Tracheal epithelial cell (primary cell): ENCODE measurements around the gene EXOC3L2. TPM values are rescaled to one million over a fixed set of nuclear protein-coding genes. Genes with fewer than 3 reads are reported as not detected.

ENCODE experiments used
- total RNA-seq: library from RNA; depleted of rRNA; stranded (reverse); fragments of >200 nt; gene quantifications from 2 replicates; pipeline ENCODE4 v1.2.1, GENCODE V29; 2014

EXOC3L2 gene
- 0.24 and 0.64 TPM in 2 replicates for total RNA-seq

GRCh38 chr19:45245334-45245787 is at the start of gene EXOC3L2:
Gene EXOC3L2, minus strand, starts transcription at chr19:45245407. Its CDS starts 6,362 bp downstream, at chr19:45239045.

GRCh38 chr19:45250832-45251451 is 5.7 kb upstream of the EXOC3L2 start, which contains the start of gene MARK4:
Gene MARK4, plus strand, starts transcription at chr19:45251271. Its CDS starts 318 bp downstream, at chr19:45251589.

GRCh38 chr19:45178262-45179071 is 66.7 kb downstream of the EXOC3L2 start, which contains the start of gene BLOC1S3:
Gene BLOC1S3, plus strand, starts transcription at chr19:45178784. Its CDS starts 513 bp downstream, at chr19:45179297.

GRCh38 chr19:45177817-45178261 is 67.4 kb downstream of the EXOC3L2 start, which contains the start of gene TRAPPC6A:
Gene TRAPPC6A, minus strand, starts transcription at chr19:45178237. Its CDS starts 19 bp downstream, at chr19:45178218.

Other genes with a start within 250 kb of the EXOC3L2 start
- gene RELB, start 243.9 kb downstream of the EXOC3L2 start, total RNA-seq, result 3.0 and 23.9 TPM in 2 replicates
- gene CLASRP, start 206.4 kb downstream of the EXOC3L2 start, total RNA-seq, result 6.3 and 9.0 TPM in 2 replicates
- 0.48 and 0.64 TPM in 2 replicates for gene ZNF296, start 168.9 kb downstream of the EXOC3L2 start, total RNA-seq
- gene GEMIN7, start 166.1 kb downstream of the EXOC3L2 start, total RNA-seq, result 30.9 and 47.0 TPM in 2 replicates
- gene PPP1R37, start 152.2 kb downstream of the EXOC3L2 start, total RNA-seq, result 42.0 and 43.6 TPM in 2 replicates
- 0.85 and 0.96 TPM in 2 replicates for gene NKPD1, start 84.4 kb downstream of the EXOC3L2 start, total RNA-seq
- 17.7 and 21.4 TPM in 2 replicates for gene TRAPPC6A, start 67.2 kb downstream of the EXOC3L2 start, total RNA-seq
- gene BLOC1S3, start 66.6 kb downstream of the EXOC3L2 start, total RNA-seq, result 8.2 and 11.1 TPM in 2 replicates
- gene MARK4, start 5.9 kb upstream of the EXOC3L2 start, total RNA-seq, result 10.0 and 12.8 TPM in 2 replicates
- gene CKM, start 77.5 kb upstream of the EXOC3L2 start, total RNA-seq, result not detected in 2 replicates
- 82.5 and 101 TPM in 2 replicates for gene KLC3, start 95.3 kb upstream of the EXOC3L2 start, total RNA-seq
- gene ERCC2, start 125.2 kb upstream of the EXOC3L2 start, total RNA-seq, result 6.0 and 10.1 TPM in 2 replicates
- gene PPP1R13L, start 159.7 kb upstream of the EXOC3L2 start, total RNA-seq, result 20.5 and 21.3 TPM in 2 replicates
- gene POLR1G, start 161.2 kb upstream of the EXOC3L2 start, total RNA-seq, result 23.9 and 25.2 TPM in 2 replicates
- 82.3 and 120 TPM in 2 replicates for gene ERCC1, start 178.5 kb upstream of the EXOC3L2 start, total RNA-seq
- gene FOSB, start 222.6 kb upstream of the EXOC3L2 start, total RNA-seq, result 11.1 and 15.4 TPM in 2 replicates